IMR-90 (cell line): Measurements from ENCODE around the gene SMCO4. TPM values are rescaled to one million over a fixed set of nuclear protein-coding genes. Genes with fewer than 3 reads are reported as not detected.

Experiments
- ATAC-seq: fragments of 200-7000 bp; cut with Tn5 transposase; 2 replicates; pipeline ENCODE4 v1.9.1; 2020; ENCODE audit warnings: low read depth, mild to moderate bottlenecking, moderate library complexity
- BruUV-seq: library from RNA; stranded (reverse); fragments of 400-500 nt; replicated peaks from 2 replicates; lab custom pipeline; 2021; lab: Mats Ljungman, UMichigan
- CTCF ChIA-PET: fragments of 300-600 bp; formaldehyde crosslinking; extraction: SDS; loops from one replicate; lab custom pipeline; 2021; ENCODE audit warnings: antibody characterized with exemption; lab: Yijun Ruan, JAX
- POLR2A ChIA-PET: fragments of 300-600 bp; sonication (Branson Sonifier 250); formaldehyde crosslinking; loops from one replicate; lab custom pipeline; 2022; ENCODE audit warnings: antibody characterized with exemption; ENCODE audit not compliant: unreplicated experiment; lab: Charles Lee
- DNase-seq: peaks from one replicate; pipeline ENCODE4 v3.0.0; 2013
- H2AFZ ChIP-seq: replicated peaks from 2 replicates; pipeline ENCODE3; 2013; ENCODE audit warnings: low read length, mild to moderate bottlenecking; ENCODE audit not compliant: poor library complexity
- H2AK5ac ChIP-seq: 2 replicates; pipeline ENCODE4 v1.6.1; 2013; ENCODE audit warnings: low read depth, low read length, inconsistent platforms
- H2AK9ac ChIP-seq: replicated peaks from 2 replicates; pipeline ENCODE3; 2013; ENCODE audit warnings: mild to moderate bottlenecking, low read depth, low read length, moderate library complexity; ENCODE audit not compliant: poor library complexity
- H2BK120ac ChIP-seq: 2 replicates; pipeline ENCODE4 v1.6.1; 2013; ENCODE audit warnings: low read depth, low read length, inconsistent platforms
- H2BK15ac ChIP-seq: 3 replicates; pipeline ENCODE4 v1.6.1; 2013; ENCODE audit warnings: low read depth, low read length, inconsistent platforms
- H2BK20ac ChIP-seq: 2 replicates; pipeline ENCODE4 v1.6.1; 2013; ENCODE audit warnings: low read depth, mild to moderate bottlenecking, inconsistent platforms, low read length, moderate library complexity
- H2BK5ac ChIP-seq: 2 replicates; pipeline ENCODE4 v1.6.1; 2013; ENCODE audit warnings: mild to moderate bottlenecking, low read depth, low read length, inconsistent platforms; ENCODE audit not compliant: poor library complexity, severe bottlenecking
- H3K14ac ChIP-seq: replicated peaks from 2 replicates; pipeline ENCODE4 v1.6.1; 2013; ENCODE audit warnings: low read depth, low read length, inconsistent platforms
- H3K18ac ChIP-seq: 2 replicates; pipeline ENCODE4 v1.6.1; 2013; ENCODE audit warnings: low read depth, low read length, control low read depth
- H3K23ac ChIP-seq: 2 replicates; pipeline ENCODE4 v1.6.1; 2013; ENCODE audit warnings: low read depth, low read length, inconsistent platforms
- H3K27ac ChIP-seq: 2 replicates; pipeline ENCODE4 v1.5.1; 2013; ENCODE audit warnings: mild to moderate bottlenecking, control low read depth, low read length; ENCODE audit not compliant: insufficient read depth
- H3K27me3 ChIP-seq: 2 replicates; pipeline ENCODE4 v1.6.1; 2013; ENCODE audit warnings: low read length; ENCODE audit not compliant: control insufficient read depth, insufficient read depth
- H3K36me3 ChIP-seq: 2 replicates; pipeline ENCODE4 v1.6.1; 2013; ENCODE audit warnings: low read length, mixed read lengths; ENCODE audit not compliant: control insufficient read depth, insufficient read depth
- H3K4ac ChIP-seq: 2 replicates; pipeline ENCODE4 v1.6.1; 2013; ENCODE audit warnings: low read depth, low read length, inconsistent platforms
- H3K4me1 ChIP-seq: 2 replicates; pipeline ENCODE4 v1.6.1; 2013; ENCODE audit warnings: low read length, mixed read lengths; ENCODE audit not compliant: control insufficient read depth, insufficient read depth
- H3K4me2 ChIP-seq: 2 replicates; pipeline ENCODE4 v1.6.1; 2013; ENCODE audit warnings: low read depth, mild to moderate bottlenecking, control low read depth, low read length, moderate library complexity
- H3K4me3 ChIP-seq: 2 replicates; pipeline ENCODE4 v1.5.1; 2013; ENCODE audit warnings: low read depth, mild to moderate bottlenecking, control low read depth, low read length, moderate library complexity; ENCODE audit not compliant: insufficient read depth
- H3K56ac ChIP-seq: 2 replicates; pipeline ENCODE4 v1.6.1; 2013; ENCODE audit warnings: low read length, inconsistent platforms; ENCODE audit not compliant: insufficient read depth; ENCODE audit errors: extremely low read depth
- H3K79me1 ChIP-seq, 2 experiments: 2 replicates each; pipeline ENCODE4 v1.6.1; 2013; ENCODE audit warnings: low read length in 2 of 2, inconsistent platforms in 1 of 2, low read depth in 1 of 2
- H3K9ac ChIP-seq: 2 replicates; pipeline ENCODE4 v1.6.1; 2013; ENCODE audit warnings: low read depth, low read length, control low read depth
- H3K9me1 ChIP-seq: 2 replicates; pipeline ENCODE4 v1.6.1; 2013; ENCODE audit warnings: low read length, inconsistent platforms; ENCODE audit not compliant: insufficient read depth
- H3K9me3 ChIP-seq: 2 replicates; pipeline ENCODE4 v1.6.1; 2013; ENCODE audit warnings: low read length; ENCODE audit not compliant: control insufficient read depth, insufficient read depth
- H4K20me1 ChIP-seq: 2 replicates; pipeline ENCODE4 v1.6.1; 2013; ENCODE audit warnings: low read length, inconsistent platforms; ENCODE audit not compliant: insufficient read depth
- H4K5ac ChIP-seq: 2 replicates; pipeline ENCODE4 v1.6.1; 2013; ENCODE audit warnings: mild to moderate bottlenecking, low read depth, low read length, control low read depth
- H4K8ac ChIP-seq, 2 experiments: 2 replicates each; pipeline ENCODE4 v1.6.1; 2013; ENCODE audit warnings: low read depth in 2 of 2, low read length in 2 of 2, control low read depth in 1 of 2, inconsistent platforms in 1 of 2
- H4K91ac ChIP-seq: 2 replicates; pipeline ENCODE4 v1.6.1; 2013; ENCODE audit warnings: low read depth, low read length, inconsistent platforms; ENCODE audit not compliant: insufficient read depth
- BHLHE40 ChIP-seq: fragments of 150-350 bp; IDR thresholded peaks from 2 replicates; pipeline ENCODE4 v1.6.1; 2016; ENCODE audit warnings: mild to moderate bottlenecking, low read depth, low read length
- ELK1 ChIP-seq: fragments of 150-350 bp; IDR thresholded peaks from 2 replicates; pipeline ENCODE4 v1.6.1; 2016; ENCODE audit warnings: low read depth, mild to moderate bottlenecking, low read length, moderate library complexity, borderline replicate concordance
- MAFK ChIP-seq: IDR thresholded peaks from 2 replicates; pipeline ENCODE4 v1.6.1; 2012; ENCODE audit warnings: low read depth, low read length, improper control_type of control experiment
- RAD21 ChIP-seq: IDR thresholded peaks from 2 replicates; pipeline ENCODE4 v1.6.1; 2012; ENCODE audit warnings: low read length, improper control_type of control experiment
- RFX5 ChIP-seq: IDR thresholded peaks from 2 replicates; pipeline ENCODE4 v1.8.0; 2012; ENCODE audit warnings: low read depth, mild to moderate bottlenecking, low read length, moderate library complexity
- SMC3 ChIP-seq: fragments of 150-350 bp; IDR thresholded peaks from 2 replicates; pipeline ENCODE4 v1.6.1; 2016; ENCODE audit warnings: low read depth, mild to moderate bottlenecking, antibody characterized with exemption, low read length, moderate library complexity
- USF2 ChIP-seq: fragments of 150-350 bp; IDR thresholded peaks from 2 replicates; pipeline ENCODE4 v1.6.1; 2017; ENCODE audit warnings: mild to moderate bottlenecking, antibody characterized with exemption, low read length, low read depth
- WGBS, 2 experiments: methylation state at CpG; one replicate each; pipeline versions ENCODE4 v1.1.5 to v1.1.7; 2013; ENCODE audit warnings: missing lambda C conversion rate in 2 of 2; ENCODE audit not compliant: insufficient read length in 1 of 2; ENCODE audit errors: extremely low coverage in 2 of 2; 5-methylcytosine and 5-hydroxymethylcytosine counted together
- dilution Hi-C: fragments of 300-500 bp; cut with HindIII; formaldehyde crosslinking; loops from one replicate; pipeline ENCODE4 v1.14.3; 2018; ENCODE audit warnings: low sequenced_read_pairs; ENCODE audit not compliant: unreplicated experiment
- in situ Hi-C: fragments of 300-500 bp; cut with MboI; formaldehyde crosslinking; loops from 3 replicates; pipeline ENCODE4 v1.14.3; 2019; ENCODE audit warnings: low sequenced_read_pairs, inconsistent platforms, mixed read lengths
- intact Hi-C: fragments of 100-400 bp; cut with micrococcal nuclease; formaldehyde crosslinking; loops from 2 replicates; pipeline ENCODE4 v1.10.0; 2022
- polyA plus RNA-seq, 3 experiments: library from polyadenylated mRNA; depleted of rRNA; stranded (reverse); fragments of >200 nt; gene quantifications; 2 replicates each; pipeline ENCODE4 v1.2.3, GENCODE V29; 2012; ENCODE audit warnings: low replicate concordance in 1 of 3
- total RNA-seq: library from RNA; depleted of rRNA; stranded (reverse); fragments of >200 nt; gene quantifications from 2 replicates; pipeline ENCODE4 v1.2.3, GENCODE V29; 2012

SMCO4 gene
- total and polyA plus RNA-seq, 2 of the 4 experiments (the other 2 are of a cell fraction) = 2.2 to 17.7 TPM

- Histone ChIP-seq H3K56ac (no peak overlapping the region), H3K79me1 (no peaks in the 10 kb centered on the region), H2AK9ac (no peak overlapping the region), H2BK20ac (no peak overlapping the region), H3K9me3 (no peaks in the 10 kb centered on the region), H3K36me3 (no peaks in the 10 kb centered on the region), H3K18ac (no peak overlapping the region), H3K23ac (no peak overlapping the region), H4K5ac (no peak overlapping the region), H3K27me3 (peaks cover 37% of the 10 kb centered on the region), H2AFZ (no peak overlapping the region), H3K4me2 (no peak overlapping the region), H2BK15ac (no peak overlapping the region), H3K14ac (no peak overlapping the region), H2BK120ac (no peak overlapping the region), H4K20me1 (no peaks in the 10 kb centered on the region), H2BK5ac (no peak overlapping the region), H3K9me1 (no peaks in the 10 kb centered on the region), H2AK5ac (no peak overlapping the region), H3K27ac (no peak overlapping the region), H3K4me1 (no peaks in the 10 kb centered on the region), H3K4me3 (no peak overlapping the region), H4K8ac (no peak overlapping the region), H4K91ac (no peak overlapping the region), H3K9ac (no peak overlapping the region), H3K4ac (no peak overlapping the region)
- no TSS peak for BruUV-seq
- ATAC-seq = no peak
- no CpG with 5 or more reads among the region's 6 CpGs for WGBS, 2 experiments
- intact Hi-C loops (no loop called here), in situ Hi-C loops (no loop called here), dilution Hi-C loops (no loop called here)
- no peak for DNase-seq
- ChIA-PET POLR2A (no interaction called here), CTCF (no interaction called here)
- no peak for TF ChIP-seq USF2
- TF ChIP-seq RFX5 = no peak
- no peak for TF ChIP-seq MAFK
- TF ChIP-seq SMC3 = no peak
- no peak for TF ChIP-seq RAD21
- no peak for TF ChIP-seq ELK1
- TF ChIP-seq BHLHE40 = no peak
These were observed 5.6 kb upstream of the SMCO4 start for GRCh38 chr11:93548679-93549319.
